ENCODE data around the gene CEBPZOS. TPM values are rescaled to one million over a fixed set of nuclear protein-coding genes. Genes with fewer than 3 reads are reported as not detected.

CEBPZOS gene
- total RNA-seq, 1 donor from 2014 or later: 13.0 TPM

DNA sequence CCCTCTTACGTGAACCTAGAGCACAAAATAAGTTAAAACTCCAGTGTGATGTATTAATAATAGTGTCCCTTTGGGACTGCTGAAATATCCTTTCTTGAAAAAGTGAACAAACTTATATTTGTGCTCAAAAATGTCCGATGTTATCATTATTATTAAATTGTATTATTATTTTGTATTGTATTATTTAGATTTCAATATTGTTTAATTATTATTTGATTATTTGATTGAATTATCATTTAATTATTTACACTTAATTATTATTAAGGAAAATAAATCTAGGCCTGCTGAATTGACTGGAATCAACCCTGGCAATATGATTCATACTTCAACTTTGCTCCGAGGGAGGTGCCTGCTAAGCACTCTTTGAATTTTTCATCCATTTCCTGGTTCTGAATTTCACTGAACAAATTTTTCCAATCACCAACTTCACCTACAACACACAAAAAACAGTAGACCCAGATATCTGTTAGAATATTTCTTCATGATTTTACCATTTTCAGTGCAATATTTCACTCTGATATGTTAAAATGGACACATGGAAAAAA, 28.6 kb upstream of the CEBPZOS start:
- H3K27ac ChIP-seq (ENCODE audit: low read depth, low read length): no peak overlapping the region
- H3K4me3 ChIP-seq (ENCODE audit: low read length in 3 of 3): no peak overlapping the region
- no peaks in the 10 kb centered on the region for H3K9me3 ChIP-seq (ENCODE audit: control insufficient read depth in 3 of 3, low read length in 3 of 3)
- H3K36me3 ChIP-seq (ENCODE audit: control insufficient read depth in 3 of 3, insufficient read depth in 3 of 3, low read length in 3 of 3): no peaks in the 10 kb centered on the region
- H3K27me3 ChIP-seq (ENCODE audit: control insufficient read depth in 3 of 3, insufficient read depth in 3 of 3, low read length in 3 of 3): no peaks in the 10 kb centered on the region
- no peaks in the 10 kb centered on the region for H3K4me1 ChIP-seq (ENCODE audit: control insufficient read depth in 3 of 3, insufficient read depth in 3 of 3, low read length in 3 of 3)
- H3K9ac ChIP-seq (ENCODE audit: low read depth in 1 of 3, low read length in 3 of 3): no peak overlapping the region

GRCh38 chr2:37168217-37168981, 27.9 kb upstream of the CEBPZOS start:
- no peaks in the 10 kb centered on the region for H3K27me3 ChIP-seq (ENCODE audit: control insufficient read depth in 3 of 3, insufficient read depth in 3 of 3, low read length in 3 of 3)
- no peak overlapping the region for H3K27ac ChIP-seq (ENCODE audit: low read depth, low read length)
- no peak overlapping the region for H3K9ac ChIP-seq (ENCODE audit: low read depth in 1 of 3, low read length in 3 of 3)
- no peak overlapping the region for H3K4me3 ChIP-seq (ENCODE audit: low read length in 3 of 3)
- H3K9me3 ChIP-seq (ENCODE audit: control insufficient read depth in 3 of 3, low read length in 3 of 3): no peaks in the 10 kb centered on the region
- H3K36me3 ChIP-seq (ENCODE audit: control insufficient read depth in 3 of 3, insufficient read depth in 3 of 3, low read length in 3 of 3): no peaks in the 10 kb centered on the region
- H3K4me1 ChIP-seq (ENCODE audit: control insufficient read depth in 3 of 3, insufficient read depth in 3 of 3, low read length in 3 of 3): no peaks in the 10 kb centered on the region

GRCh38 chr2:37171624-37171950, 24.7 kb upstream of the CEBPZOS start:
- Histone ChIP-seq H3K27ac (ENCODE audit: low read depth, low read length) (no peak overlapping the region), H3K4me3 (ENCODE audit: low read length in 3 of 3) (no peak overlapping the region), H3K9ac (ENCODE audit: low read depth in 1 of 3, low read length in 3 of 3) (no peak overlapping the region), H3K27me3 (ENCODE audit: control insufficient read depth in 3 of 3, insufficient read depth in 3 of 3, low read length in 3 of 3) (no peaks in the 10 kb centered on the region), H3K36me3 (ENCODE audit: control insufficient read depth in 3 of 3, insufficient read depth in 3 of 3, low read length in 3 of 3) (no peaks in the 10 kb centered on the region), H3K9me3 (ENCODE audit: control insufficient read depth in 3 of 3, low read length in 3 of 3) (no peaks in the 10 kb centered on the region), H3K4me1 (ENCODE audit: control insufficient read depth in 3 of 3, insufficient read depth in 3 of 3, low read length in 3 of 3) (no peaks in the 10 kb centered on the region)

GRCh38 chr2:37173741-37174140, 22.6 kb upstream of the CEBPZOS start:
- Histone ChIP-seq H3K27ac (ENCODE audit: low read depth, low read length) (no peak overlapping the region), H3K4me1 (ENCODE audit: control insufficient read depth in 3 of 3, insufficient read depth in 3 of 3, low read length in 3 of 3) (no peaks in the 10 kb centered on the region)

GRCh38 chr2:37180006-37180639, 16.2 kb upstream of the CEBPZOS start:
- H3K4me3 ChIP-seq (ENCODE audit: low read length in 3 of 3): no peak overlapping the region
- H3K27me3 ChIP-seq (ENCODE audit: control insufficient read depth in 3 of 3, insufficient read depth in 3 of 3, low read length in 3 of 3): no peaks in the 10 kb centered on the region
- H3K9ac ChIP-seq (ENCODE audit: low read depth in 1 of 3, low read length in 3 of 3): no peak overlapping the region
- H3K4me1 ChIP-seq (ENCODE audit: control insufficient read depth in 3 of 3, insufficient read depth in 3 of 3, low read length in 3 of 3): no peaks in the 10 kb centered on the region
- no peak overlapping the region for H3K27ac ChIP-seq (ENCODE audit: low read depth, low read length)
- no peaks in the 10 kb centered on the region for H3K36me3 ChIP-seq (ENCODE audit: control insufficient read depth in 3 of 3, insufficient read depth in 3 of 3, low read length in 3 of 3)
- H3K9me3 ChIP-seq (ENCODE audit: control insufficient read depth in 3 of 3, low read length in 3 of 3): no peaks in the 10 kb centered on the region

More at GRCh38 chr2:37173741-37174140, 22.6 kb upstream of the CEBPZOS start:
- H3K27me3 ChIP-seq (ENCODE audit: control insufficient read depth in 3 of 3, insufficient read depth in 3 of 3, low read length in 3 of 3): no peaks in the 10 kb centered on the region
- H3K36me3 ChIP-seq (ENCODE audit: control insufficient read depth in 3 of 3, insufficient read depth in 3 of 3, low read length in 3 of 3): no peaks in the 10 kb centered on the region
- H3K9me3 ChIP-seq (ENCODE audit: control insufficient read depth in 3 of 3, low read length in 3 of 3): no peaks in the 10 kb centered on the region
- H3K4me3 ChIP-seq (ENCODE audit: low read length in 3 of 3): no peak overlapping the region
- H3K9ac ChIP-seq (ENCODE audit: low read depth in 1 of 3, low read length in 3 of 3): no peak overlapping the region

DNA sequence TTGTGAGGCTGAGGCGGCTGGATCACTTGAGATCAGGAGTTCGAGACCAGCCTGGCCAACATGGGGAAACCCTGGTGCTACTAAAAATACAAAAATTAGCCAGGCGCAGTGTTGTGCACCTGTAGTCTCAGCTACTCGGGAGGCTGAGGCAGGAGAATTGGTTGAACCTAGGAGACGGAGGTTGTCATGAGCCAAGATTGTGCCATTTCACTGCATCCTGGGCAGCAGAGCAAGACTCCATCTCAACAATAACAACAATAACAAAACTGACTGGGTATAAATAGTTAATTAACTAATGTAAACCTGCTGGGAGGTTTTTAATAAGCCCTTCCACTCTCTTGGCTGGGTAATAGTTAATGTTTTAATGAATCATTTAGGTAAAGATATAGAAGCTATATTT, 15.7 kb upstream of the CEBPZOS start:
- Histone ChIP-seq H3K27ac (ENCODE audit: low read depth, low read length) (no peak overlapping the region), H3K4me1 (ENCODE audit: control insufficient read depth in 3 of 3, insufficient read depth in 3 of 3, low read length in 3 of 3) (no peaks in the 10 kb centered on the region), H3K4me3 (ENCODE audit: low read length in 3 of 3) (no peak overlapping the region), H3K27me3 (ENCODE audit: control insufficient read depth in 3 of 3, insufficient read depth in 3 of 3, low read length in 3 of 3) (no peaks in the 10 kb centered on the region), H3K9me3 (ENCODE audit: control insufficient read depth in 3 of 3, low read length in 3 of 3) (no peaks in the 10 kb centered on the region), H3K9ac (ENCODE audit: low read depth in 1 of 3, low read length in 3 of 3) (no peak overlapping the region), H3K36me3 (ENCODE audit: control insufficient read depth in 3 of 3, insufficient read depth in 3 of 3, low read length in 3 of 3) (no peaks in the 10 kb centered on the region)

DNA sequence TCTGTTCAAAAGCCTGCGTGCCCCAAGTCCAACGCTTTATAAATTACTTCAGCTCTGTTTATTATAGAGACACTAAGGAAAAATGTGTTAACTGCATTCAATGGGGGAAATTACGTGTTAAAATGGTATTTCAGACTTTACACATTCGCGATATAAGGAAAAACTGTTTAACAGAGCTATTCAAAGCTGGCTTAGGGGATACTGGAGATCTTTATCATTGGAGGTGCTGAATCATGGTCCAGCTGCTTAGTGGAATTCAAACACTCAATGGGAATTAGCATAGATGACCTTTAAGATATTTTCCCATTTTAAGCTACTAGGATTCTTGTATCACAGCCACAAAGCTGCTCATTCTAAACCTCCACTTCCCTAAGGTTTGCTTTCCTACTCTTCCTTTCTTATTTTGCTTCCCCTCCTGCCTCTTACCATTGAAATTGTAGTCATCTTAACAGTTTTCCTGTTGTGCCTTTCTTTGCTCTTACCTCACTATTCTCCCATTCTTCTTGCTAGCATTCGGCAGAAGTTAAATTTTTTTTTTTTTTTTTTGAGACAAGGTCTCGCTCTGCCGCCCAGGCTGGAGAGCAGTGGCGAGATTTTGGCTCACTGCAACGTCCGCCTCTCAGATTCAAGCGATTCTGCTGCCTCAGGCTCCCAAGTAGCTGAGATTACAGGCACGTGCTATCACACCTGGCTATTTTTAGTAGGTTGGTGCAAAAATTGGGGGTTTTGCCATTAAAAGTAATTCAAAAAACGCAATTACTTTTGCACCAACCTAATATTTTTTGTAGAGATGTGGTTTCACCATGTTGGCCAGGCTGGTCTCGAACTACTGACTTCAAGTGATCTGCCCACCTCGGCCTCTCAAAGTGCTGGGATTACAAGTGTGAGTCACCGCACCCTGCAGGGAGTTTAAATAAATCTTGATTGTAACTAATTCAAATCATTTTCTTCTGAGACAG, 14.3 kb upstream of the CEBPZOS start:
- no peaks in the 10 kb centered on the region for H3K36me3 ChIP-seq (ENCODE audit: control insufficient read depth in 3 of 3, insufficient read depth in 3 of 3, low read length in 3 of 3)
- no peak overlapping the region for H3K27ac ChIP-seq (ENCODE audit: low read depth, low read length)
- peaks cover 0 to 6% (median 4%) of the 10 kb centered on the region in 3 donors for H3K27me3 ChIP-seq (ENCODE audit: control insufficient read depth in 3 of 3, insufficient read depth in 3 of 3, low read length in 3 of 3)
- no peaks in the 10 kb centered on the region for H3K9me3 ChIP-seq (ENCODE audit: control insufficient read depth in 3 of 3, low read length in 3 of 3)
- H3K4me1 ChIP-seq (ENCODE audit: control insufficient read depth in 3 of 3, insufficient read depth in 3 of 3, low read length in 3 of 3): no peaks in the 10 kb centered on the region
- no peak overlapping the region for H3K4me3 ChIP-seq (ENCODE audit: low read length in 3 of 3)
- no peak overlapping the region for H3K9ac ChIP-seq (ENCODE audit: low read depth in 1 of 3, low read length in 3 of 3)

DNA sequence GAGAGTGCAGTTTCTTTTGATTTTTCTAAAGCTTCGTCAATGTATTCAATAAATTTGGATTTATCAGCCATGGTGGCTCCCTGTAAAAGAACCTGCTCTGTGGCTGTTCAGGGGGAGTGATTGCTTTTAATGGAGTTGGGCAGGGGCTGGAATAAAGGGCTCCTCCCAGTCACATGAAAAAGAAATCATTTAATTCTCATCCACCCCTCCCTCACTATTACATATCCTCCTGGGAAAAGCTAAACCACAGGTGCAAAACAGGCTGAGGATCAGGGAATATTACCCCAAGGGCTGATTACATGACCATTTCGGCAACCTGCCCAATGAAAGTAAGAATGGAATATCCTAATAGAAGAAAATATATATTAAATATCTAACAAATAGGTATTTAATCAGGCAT, 7.7 kb upstream of the CEBPZOS start, which contains the start of gene SULT6B1:
SULT6B1 (minus strand) TSS at position 101 of the 400 bp plus-strand sequence; CDS start at position 71, 30 bp downstream.
- Histone ChIP-seq H3K27me3 (ENCODE audit: control insufficient read depth in 3 of 3, insufficient read depth in 3 of 3, low read length in 3 of 3) (peaks cover 0 to 6% (median 4%) of the 10 kb centered on the region in 3 donors), H3K4me3 (ENCODE audit: low read length in 3 of 3) (no peak within 1 kb of the TSS), H3K9me3 (ENCODE audit: control insufficient read depth in 3 of 3, low read length in 3 of 3) (no peaks in the 10 kb centered on the region), H3K4me1 (ENCODE audit: control insufficient read depth in 3 of 3, insufficient read depth in 3 of 3, low read length in 3 of 3) (no peaks in the 10 kb centered on the region), H3K27ac (ENCODE audit: low read depth, low read length) (no peak within 1 kb of the TSS), H3K9ac (ENCODE audit: low read depth in 1 of 3, low read length in 3 of 3) (no peak within 1 kb of the TSS), H3K36me3 (ENCODE audit: control insufficient read depth in 3 of 3, insufficient read depth in 3 of 3, low read length in 3 of 3) (no peaks in the 10 kb centered on the region)

- peaks cover 0 to 6% (median 4%) of the 10 kb centered on the region in 3 donors for H3K27me3 ChIP-seq (ENCODE audit: control insufficient read depth in 3 of 3, insufficient read depth in 3 of 3, low read length in 3 of 3)
- no peaks in the 10 kb centered on the region for H3K9me3 ChIP-seq (ENCODE audit: control insufficient read depth in 3 of 3, low read length in 3 of 3)
- H3K9ac ChIP-seq (ENCODE audit: low read depth in 1 of 3, low read length in 3 of 3): no peak overlapping the region
- H3K4me3 ChIP-seq (ENCODE audit: low read length in 3 of 3): no peak overlapping the region
- H3K36me3 ChIP-seq (ENCODE audit: control insufficient read depth in 3 of 3, insufficient read depth in 3 of 3, low read length in 3 of 3): no peaks in the 10 kb centered on the region
- no peak overlapping the region for H3K27ac ChIP-seq (ENCODE audit: low read depth, low read length)
- H3K4me1 ChIP-seq (ENCODE audit: control insufficient read depth in 3 of 3, insufficient read depth in 3 of 3, low read length in 3 of 3): no peaks in the 10 kb centered on the region
Observed at GRCh38 chr2:37189452-37190153, 6.7 kb upstream of the CEBPZOS start.

All from skeletal muscle tissue (tissue), 4 donors.